ENCODE results near the gene KDM5B.

Gene KDM5B

DNA sequence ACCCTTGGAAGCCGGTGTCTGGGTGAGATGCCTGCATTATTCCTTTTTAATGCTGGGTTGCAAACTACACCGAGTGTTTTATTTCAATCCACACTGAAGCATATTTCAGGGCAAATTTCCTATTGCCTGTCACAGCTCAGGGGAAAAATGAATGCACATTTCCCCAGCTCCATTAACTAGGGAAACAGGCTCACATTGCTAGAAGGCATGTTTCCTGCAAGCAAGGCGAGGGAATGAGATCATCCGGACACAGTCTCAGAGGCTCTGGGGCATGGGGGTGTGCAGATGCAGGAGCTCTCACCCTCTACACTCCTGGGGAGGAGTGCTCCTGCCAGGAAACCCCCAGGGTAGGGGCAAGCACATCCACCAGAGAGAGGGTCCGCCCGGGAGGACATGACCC, 122.6 kb downstream of the KDM5B start:
- DNase-seq (ENCODE audit: low read depth) = no peak

DNA sequence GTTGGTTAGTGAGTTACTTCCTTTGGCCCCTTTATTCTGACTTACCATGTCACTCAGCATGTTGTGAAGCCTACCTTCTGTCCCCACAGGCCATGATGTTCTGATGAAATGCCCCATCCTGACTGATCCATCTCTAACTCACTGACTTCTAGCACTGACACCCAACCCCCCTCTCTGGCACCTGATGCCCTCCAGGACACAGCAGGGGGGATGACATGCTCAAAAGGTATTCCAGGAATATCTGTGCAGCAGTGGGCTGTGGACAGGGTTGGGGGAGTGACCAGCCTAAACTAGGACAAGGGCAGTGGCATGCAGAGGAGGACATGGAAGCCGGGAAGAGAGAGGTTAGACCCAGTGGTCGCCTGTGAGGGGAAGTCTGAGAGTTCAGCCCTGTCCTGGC, 123.5 kb downstream of the KDM5B start:
- DNase-seq (ENCODE audit: low read depth) = no peak

DNA sequence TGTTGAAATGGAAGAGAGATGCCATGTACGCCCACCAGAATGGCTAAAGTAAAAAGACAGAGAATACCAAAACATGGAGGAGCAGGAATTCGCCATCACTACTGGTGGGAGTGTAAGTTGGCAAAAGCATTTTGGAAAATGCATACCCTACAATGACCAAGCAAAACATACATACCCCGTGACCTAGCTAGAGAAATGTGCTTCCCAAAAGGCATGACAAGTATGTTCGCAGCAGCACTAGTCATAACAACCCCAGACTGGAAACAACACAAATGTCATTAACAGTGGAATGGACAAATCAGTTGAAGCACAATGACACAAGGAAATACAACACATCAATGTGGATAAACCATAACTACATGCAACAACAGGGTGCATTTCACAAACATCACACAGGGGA, 125.2 kb downstream of the KDM5B start:
- no peak for DNase-seq (ENCODE audit: low read depth)

DNA sequence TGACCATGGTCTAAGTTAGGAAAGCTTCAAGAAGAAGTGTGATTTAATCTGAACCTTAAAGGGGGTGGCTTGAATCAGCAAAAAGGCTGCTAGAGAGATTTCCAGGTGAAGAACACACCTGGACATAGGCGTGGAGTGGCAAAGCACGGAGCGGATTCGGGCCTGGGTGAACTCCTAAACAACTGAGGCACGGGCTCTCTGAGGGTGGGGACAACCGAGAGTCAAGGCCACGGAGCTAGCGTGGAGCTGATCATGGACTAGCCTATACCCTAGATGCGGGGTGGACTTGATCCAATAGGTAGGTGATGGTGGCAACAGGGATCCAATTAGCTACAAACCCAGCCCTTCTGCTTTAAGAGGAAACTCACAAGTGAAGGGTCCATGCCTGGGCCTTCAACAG, 125.7 kb downstream of the KDM5B start:
- DNase-seq (ENCODE audit: low read depth) = no peak

DNA sequence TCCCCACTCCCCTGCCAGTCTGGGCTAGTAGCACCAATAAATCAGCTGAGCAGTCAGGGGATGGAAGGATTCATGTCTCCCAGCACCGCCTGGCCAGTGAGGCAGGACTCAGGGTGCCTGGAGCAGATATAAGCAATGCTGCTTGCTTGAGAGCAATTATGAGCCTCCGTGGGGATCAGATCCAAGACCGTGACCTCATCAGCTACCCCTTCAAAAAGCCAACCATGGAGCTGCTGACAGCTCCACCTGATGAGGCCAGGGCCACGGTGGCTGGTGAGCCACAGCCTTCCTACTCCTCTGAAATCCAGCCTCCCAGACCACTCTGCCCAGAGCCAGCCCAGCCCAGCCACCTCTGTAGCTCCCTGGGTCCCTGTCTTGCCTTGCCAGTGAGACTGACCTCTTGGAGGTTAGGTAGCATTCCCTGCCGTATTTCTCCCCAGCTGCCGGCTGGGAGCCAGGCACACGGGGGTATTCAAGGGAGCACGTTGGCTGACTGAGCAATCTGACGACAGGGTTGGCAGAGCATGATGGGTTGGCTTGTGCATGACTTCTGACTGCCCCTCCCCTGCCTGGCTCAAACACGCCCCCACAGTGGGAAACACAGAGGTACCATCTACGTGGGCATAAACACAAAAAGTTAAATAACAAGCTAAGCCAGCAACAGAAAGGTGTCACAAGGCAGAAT, 126.3 kb downstream of the KDM5B start:
- no peak for DNase-seq (ENCODE audit: low read depth)

DNA sequence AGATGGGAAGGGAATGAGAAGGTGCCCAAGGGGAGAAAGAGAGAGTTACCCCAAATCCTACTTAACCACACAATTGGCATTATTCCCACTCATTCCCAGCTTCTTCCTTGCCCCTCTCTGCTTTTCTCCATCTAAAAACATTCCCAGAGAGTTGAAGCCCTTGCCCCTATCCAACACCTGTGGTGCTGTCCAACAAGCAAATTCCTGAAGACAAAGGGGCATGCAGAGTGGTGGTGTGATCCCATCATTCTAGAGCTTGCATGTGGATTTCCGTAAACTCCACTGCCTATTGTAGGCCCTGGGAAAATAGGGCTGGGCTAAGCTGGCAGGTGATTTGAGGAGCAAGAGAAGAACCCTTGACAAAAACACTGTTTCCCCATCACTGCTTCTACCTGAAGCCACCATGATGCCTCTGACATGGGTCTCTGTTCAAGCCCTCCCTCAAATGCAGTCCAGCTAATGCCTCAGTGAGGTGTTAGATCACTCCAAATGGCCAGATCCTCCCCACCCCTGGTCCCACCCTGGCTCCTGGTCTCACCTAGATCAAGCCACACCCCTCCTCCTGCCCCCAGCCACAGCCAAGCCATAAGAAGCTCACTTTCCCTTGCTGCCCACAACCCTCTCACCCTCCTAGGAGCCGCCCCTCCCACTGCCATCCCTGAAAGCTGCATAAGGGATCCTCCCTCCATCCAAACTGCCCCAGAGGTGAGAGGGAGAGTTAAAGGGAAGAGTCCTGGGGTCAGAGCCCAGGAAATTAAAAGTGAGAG, 127.5 kb downstream of the KDM5B start:
- DNase-seq (ENCODE audit: low read depth) = no peak

DNA sequence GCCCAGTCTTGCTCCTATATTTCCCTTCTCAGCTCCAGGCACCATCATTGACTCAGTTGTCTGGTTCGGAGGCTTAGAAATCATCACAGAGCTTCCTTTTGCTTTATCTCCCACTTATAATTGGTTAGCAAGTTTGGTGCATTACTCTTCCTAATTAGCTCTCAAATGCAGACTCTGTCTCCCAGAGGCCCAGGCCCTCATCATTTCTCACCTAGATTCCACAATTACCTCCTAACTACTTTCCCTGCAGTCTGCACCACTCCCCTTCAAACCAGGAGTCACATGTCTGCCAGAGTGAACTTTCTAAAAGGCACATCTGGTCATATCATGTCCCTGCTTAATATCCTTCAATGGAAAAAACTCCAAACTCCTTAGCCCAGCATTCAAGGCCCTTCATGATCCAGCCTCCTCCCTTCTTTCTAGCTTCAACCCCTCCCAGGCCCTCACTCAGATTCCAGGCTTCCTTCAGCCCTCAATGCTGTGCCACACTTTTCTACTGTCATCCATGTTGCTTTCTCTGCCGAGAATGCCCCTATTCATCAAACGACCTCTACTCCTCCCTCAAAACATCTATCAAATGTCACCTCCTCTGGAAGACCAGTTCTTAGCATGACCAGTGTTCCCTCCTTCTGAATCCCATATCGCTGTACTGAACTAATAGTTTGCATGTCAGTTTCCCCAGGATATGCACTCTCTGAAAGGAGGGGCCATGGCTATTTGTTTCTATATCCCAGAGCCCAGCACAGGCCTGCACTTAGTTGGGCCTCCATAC, 128.6 kb downstream of the KDM5B start:
- DNase-seq (ENCODE audit: low read depth) = no peak

DNA sequence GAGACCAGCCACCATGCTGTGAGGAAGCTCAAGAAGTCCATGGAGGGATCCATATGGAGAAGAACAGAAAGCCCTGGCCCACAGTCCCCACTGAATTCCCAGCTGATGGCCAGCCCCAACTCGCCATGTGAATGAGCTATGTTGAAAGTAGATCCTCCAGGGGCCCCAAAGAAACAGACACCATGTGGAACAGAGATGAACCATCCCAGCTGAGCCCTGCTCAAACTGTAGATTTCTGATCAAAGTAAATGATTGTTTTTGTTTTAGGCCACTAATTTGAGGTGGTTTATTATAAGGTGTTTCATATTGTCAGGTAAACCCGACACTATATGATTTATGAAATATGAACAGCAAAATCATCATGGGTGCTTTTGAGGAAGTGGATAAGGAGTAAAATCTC, 130.8 kb downstream of the KDM5B start:
- no peak for DNase-seq (ENCODE audit: low read depth)
